Neural cell (in vitro differentiated cells): ENCODE results near the gene OLFML2B.

Source experiments
- CTCF ChIP-seq: fragments of 450-650 bp; IDR thresholded peaks from 2 replicates; pipeline ENCODE4 v1.5.1; 2014; ENCODE audit warnings: antibody characterized with exemption, mild to moderate bottlenecking, moderate library complexity; ENCODE audit not compliant: poor library complexity, severe bottlenecking
- EP300 ChIP-seq: fragments of 450-650 bp; conservative IDR thresholded peaks from 2 replicates; pipeline ENCODE4 v1.6.1; 2014; ENCODE audit warnings: antibody characterized with exemption, mild to moderate bottlenecking, moderate library complexity; ENCODE audit not compliant: poor library complexity, severe bottlenecking
- EZH2 ChIP-seq: fragments of 200-600, 300-800 bp; shearing (Covaris generic), sonication (generic); IDR thresholded peaks from 2 replicates; pipeline ENCODE4 v1.6.1; 2014; ENCODE audit warnings: antibody characterized with exemption, low read length, borderline replicate concordance, mild to moderate bottlenecking; ENCODE audit not compliant: insufficient read depth, poor library complexity, severe bottlenecking
- POLR2AphosphoS5 ChIP-seq: IDR thresholded peaks from 2 replicates; pipeline ENCODE4 v1.6.1; 2012

- TF ChIP-seq CTCF (no peak), EZH2 (no peak), POLR2AphosphoS5 (no peak), EP300 (no peak)
Measured at GRCh38 chr1:161935264-161935663, 88.4 kb downstream of the OLFML2B start.
